OCI-LY1 (cell line): ENCODE measurements around the gene TNFRSF14.

Experiments
- H2AFZ ChIP-seq: fragments of 200-600 bp; sonication (generic), shearing (Covaris generic); 2 replicates; pipeline ENCODE4 v1.6.0; 2014; ENCODE audit warnings: antibody characterized with exemption, mild to moderate bottlenecking, low read length
- H3F3A ChIP-seq: fragments of 200-600 bp; sonication (generic), shearing (Covaris generic); 2 replicates; pipeline ENCODE4 v1.6.0; 2014; ENCODE audit warnings: mild to moderate bottlenecking, antibody characterized with exemption, low read length, moderate library complexity; ENCODE audit not compliant: insufficient read depth
- H3K27ac ChIP-seq: fragments of 200-600 bp; sonication (generic); 2 replicates; pipeline ENCODE4 v1.5.1; 2014; ENCODE audit warnings: low read length, mixed run types, mild to moderate bottlenecking, low read depth; ENCODE audit not compliant: poor library complexity, severe bottlenecking
- H3K27me3 ChIP-seq: fragments of 200-600 bp; sonication (generic); 2 replicates; pipeline ENCODE4 v1.6.0; 2014; ENCODE audit warnings: antibody characterized with exemption, mild to moderate bottlenecking, low read length, moderate library complexity; ENCODE audit not compliant: insufficient read depth
- H3K36me3 ChIP-seq: fragments of 200-600 bp; sonication (generic); 2 replicates; pipeline ENCODE4 v1.6.1; 2014; ENCODE audit warnings: mild to moderate bottlenecking, antibody characterized with exemption, low read length, moderate library complexity, mixed read lengths; ENCODE audit not compliant: insufficient read depth
- H3K4me1 ChIP-seq: fragments of 200-600 bp; sonication (generic); 2 replicates; pipeline ENCODE4 v1.5.1; 2014; ENCODE audit warnings: mild to moderate bottlenecking, low read length, moderate library complexity; ENCODE audit not compliant: insufficient read depth, severe bottlenecking
- H3K4me2 ChIP-seq: fragments of 200-600 bp; sonication (generic), shearing (Covaris generic); 2 replicates; pipeline ENCODE4 v1.6.1; 2014; ENCODE audit warnings: low read length
- H3K4me3 ChIP-seq: fragments of 200-600 bp; sonication (generic); 2 replicates; pipeline ENCODE4 v1.5.1; 2014; ENCODE audit warnings: low read length, low read depth, mild to moderate bottlenecking, mixed read lengths; ENCODE audit not compliant: poor library complexity, severe bottlenecking
- H3K79me2 ChIP-seq: fragments of 200-600 bp; shearing (Covaris generic); 2 replicates; pipeline ENCODE4 v1.6.1; 2016; ENCODE audit warnings: mixed run types, low read length, mixed read lengths; ENCODE audit not compliant: insufficient read depth
- H3K9ac ChIP-seq: fragments of 200-600 bp; sonication (generic), shearing (Covaris generic); 2 replicates; pipeline ENCODE4 v1.6.1; 2014; ENCODE audit warnings: mild to moderate bottlenecking, low read length, mixed read lengths
- H3K9me2 ChIP-seq: fragments of 200-600 bp; sonication (generic), shearing (Covaris generic); 2 replicates; pipeline ENCODE4 v1.6.1; 2014; ENCODE audit warnings: low read depth, mild to moderate bottlenecking, low read length, mixed read lengths
- H3K9me3 ChIP-seq: fragments of 200-600 bp; shearing (Covaris generic); 2 replicates; pipeline ENCODE4 v1.6.1; 2014; ENCODE audit warnings: low read length, mixed read lengths
- H4K20me1 ChIP-seq: fragments of 200-600 bp; sonication (generic), shearing (Covaris generic); 2 replicates; pipeline ENCODE4 v1.6.0; 2016; ENCODE audit warnings: mild to moderate bottlenecking, low read length; ENCODE audit not compliant: insufficient read depth
- EZH2 ChIP-seq: fragments of 200-600 bp; sonication (generic), shearing (Covaris generic); IDR thresholded peaks from 2 replicates; pipeline ENCODE4 v1.8.0; 2017; ENCODE audit warnings: borderline replicate concordance, mixed run types, mild to moderate bottlenecking, antibody characterized with exemption, low read length, moderate library complexity, mixed read lengths
- TF ChIP-seq, protein P1 (sequence below): fragments of 200-600 bp; sonication (generic), shearing (Covaris generic); IDR thresholded peaks from 2 replicates; pipeline ENCODE4 v1.5.1; 2017; ENCODE audit warnings: mild to moderate bottlenecking, antibody characterized with exemption, low read length, moderate library complexity, mixed read lengths

The TNFRSF14 gene

DNA sequence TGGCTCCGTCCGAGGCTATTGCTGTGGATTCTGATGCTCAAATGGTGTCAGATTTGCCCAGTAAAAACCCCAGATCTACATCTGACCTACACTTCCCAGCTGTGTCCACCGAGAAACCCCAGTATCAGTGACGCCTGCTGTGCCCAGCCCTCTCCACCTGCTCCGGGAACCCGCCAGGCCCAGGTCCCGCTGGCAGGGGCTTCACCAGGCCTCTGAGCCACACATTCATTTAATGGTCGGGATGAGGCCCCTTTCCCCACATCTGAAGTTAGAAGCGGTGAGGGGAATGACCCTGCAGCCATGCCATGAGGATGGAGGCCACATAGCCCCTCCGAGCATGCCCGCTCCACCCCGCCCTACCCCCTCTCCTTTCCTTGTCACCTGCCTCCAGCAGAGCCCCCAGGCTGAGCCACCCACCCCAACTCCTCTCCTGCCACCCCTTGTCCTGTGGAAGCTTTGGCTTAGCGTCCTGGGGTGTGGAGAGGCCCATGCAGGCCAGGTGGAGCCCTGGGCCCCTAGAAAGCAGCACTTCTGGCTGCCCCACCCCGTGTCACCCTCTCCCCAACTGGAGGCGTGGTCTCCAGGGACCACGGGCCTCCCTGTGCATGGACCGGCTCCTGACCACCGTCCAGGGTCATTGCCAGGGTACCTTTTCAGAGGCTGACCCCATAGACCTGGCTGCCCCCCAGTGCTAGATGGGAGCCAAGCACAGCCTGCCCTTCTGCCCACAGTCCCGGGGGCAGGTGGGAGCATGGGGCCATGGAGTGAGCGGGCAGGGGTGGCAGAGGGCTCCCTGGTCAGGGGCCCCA lies 8.0 kb downstream of the TNFRSF14 start:
- Histone ChIP-seq H3K9me3 (no peaks in the 10 kb centered on the region), H2AFZ (no peak overlapping the region), H3F3A (no peaks in the 10 kb centered on the region), H3K4me1 (no peaks in the 10 kb centered on the region), H3K9ac (no peak overlapping the region), H3K27ac (no peak overlapping the region), H3K36me3 (no peaks in the 10 kb centered on the region), H3K9me2 (no peaks in the 10 kb centered on the region), H3K79me2 (no peaks in the 10 kb centered on the region), H3K27me3 (no peaks in the 10 kb centered on the region; the same call in 1 of the 2 replicates), H3K4me3 (no peak overlapping the region), H3K4me2 (no peak overlapping the region), H4K20me1 (no peaks in the 10 kb centered on the region)
- TF ChIP-seq, protein P1, sequence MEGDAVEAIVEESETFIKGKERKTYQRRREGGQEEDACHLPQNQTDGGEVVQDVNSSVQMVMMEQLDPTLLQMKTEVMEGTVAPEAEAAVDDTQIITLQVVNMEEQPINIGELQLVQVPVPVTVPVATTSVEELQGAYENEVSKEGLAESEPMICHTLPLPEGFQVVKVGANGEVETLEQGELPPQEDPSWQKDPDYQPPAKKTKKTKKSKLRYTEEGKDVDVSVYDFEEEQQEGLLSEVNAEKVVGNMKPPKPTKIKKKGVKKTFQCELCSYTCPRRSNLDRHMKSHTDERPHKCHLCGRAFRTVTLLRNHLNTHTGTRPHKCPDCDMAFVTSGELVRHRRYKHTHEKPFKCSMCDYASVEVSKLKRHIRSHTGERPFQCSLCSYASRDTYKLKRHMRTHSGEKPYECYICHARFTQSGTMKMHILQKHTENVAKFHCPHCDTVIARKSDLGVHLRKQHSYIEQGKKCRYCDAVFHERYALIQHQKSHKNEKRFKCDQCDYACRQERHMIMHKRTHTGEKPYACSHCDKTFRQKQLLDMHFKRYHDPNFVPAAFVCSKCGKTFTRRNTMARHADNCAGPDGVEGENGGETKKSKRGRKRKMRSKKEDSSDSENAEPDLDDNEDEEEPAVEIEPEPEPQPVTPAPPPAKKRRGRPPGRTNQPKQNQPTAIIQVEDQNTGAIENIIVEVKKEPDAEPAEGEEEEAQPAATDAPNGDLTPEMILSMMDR: no peak
- no peak for TF ChIP-seq EZH2

DNA sequence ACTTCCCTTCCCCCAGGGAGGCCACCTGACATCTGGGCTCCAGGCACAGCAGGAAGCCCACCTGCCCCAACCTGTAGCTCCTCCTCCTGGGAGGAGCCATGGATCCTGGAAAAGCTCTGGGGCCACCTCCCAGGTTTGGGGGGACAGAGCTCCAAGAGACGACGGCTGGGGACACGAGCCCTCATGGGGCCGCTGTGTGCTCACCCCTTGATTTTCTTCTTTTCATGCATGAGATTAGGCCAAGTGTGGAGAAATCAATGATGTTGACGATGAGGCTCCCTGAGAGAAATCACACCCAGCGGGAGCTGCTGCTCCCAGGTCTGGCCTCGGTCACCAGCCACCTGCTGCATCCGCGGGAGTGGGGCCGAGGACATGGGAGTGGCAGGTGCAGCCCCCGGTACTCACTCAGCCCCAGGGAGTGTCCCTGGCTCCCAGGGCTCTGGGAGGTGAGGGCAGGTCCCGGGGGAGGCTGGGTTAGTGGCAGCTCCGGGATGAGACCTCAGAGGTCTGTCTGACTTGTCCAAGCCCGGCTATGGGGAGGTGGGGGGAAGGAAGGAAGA lies 8.7 kb downstream of the TNFRSF14 start:
- Histone ChIP-seq H3K27me3 (no peaks in the 10 kb centered on the region; the same call in 1 of the 2 replicates), H3K9ac (no peak overlapping the region), H3K79me2 (no peaks in the 10 kb centered on the region), H3K4me2 (no peak overlapping the region), H4K20me1 (no peaks in the 10 kb centered on the region), H3F3A (no peaks in the 10 kb centered on the region), H3K9me2 (no peaks in the 10 kb centered on the region), H3K36me3 (no peaks in the 10 kb centered on the region), H3K4me3 (no peak overlapping the region), H3K27ac (no peak overlapping the region), H2AFZ (no peak overlapping the region), H3K4me1 (no peaks in the 10 kb centered on the region), H3K9me3 (no peaks in the 10 kb centered on the region)
- TF ChIP-seq, protein P1: no peak
- no peak for TF ChIP-seq EZH2

DNA sequence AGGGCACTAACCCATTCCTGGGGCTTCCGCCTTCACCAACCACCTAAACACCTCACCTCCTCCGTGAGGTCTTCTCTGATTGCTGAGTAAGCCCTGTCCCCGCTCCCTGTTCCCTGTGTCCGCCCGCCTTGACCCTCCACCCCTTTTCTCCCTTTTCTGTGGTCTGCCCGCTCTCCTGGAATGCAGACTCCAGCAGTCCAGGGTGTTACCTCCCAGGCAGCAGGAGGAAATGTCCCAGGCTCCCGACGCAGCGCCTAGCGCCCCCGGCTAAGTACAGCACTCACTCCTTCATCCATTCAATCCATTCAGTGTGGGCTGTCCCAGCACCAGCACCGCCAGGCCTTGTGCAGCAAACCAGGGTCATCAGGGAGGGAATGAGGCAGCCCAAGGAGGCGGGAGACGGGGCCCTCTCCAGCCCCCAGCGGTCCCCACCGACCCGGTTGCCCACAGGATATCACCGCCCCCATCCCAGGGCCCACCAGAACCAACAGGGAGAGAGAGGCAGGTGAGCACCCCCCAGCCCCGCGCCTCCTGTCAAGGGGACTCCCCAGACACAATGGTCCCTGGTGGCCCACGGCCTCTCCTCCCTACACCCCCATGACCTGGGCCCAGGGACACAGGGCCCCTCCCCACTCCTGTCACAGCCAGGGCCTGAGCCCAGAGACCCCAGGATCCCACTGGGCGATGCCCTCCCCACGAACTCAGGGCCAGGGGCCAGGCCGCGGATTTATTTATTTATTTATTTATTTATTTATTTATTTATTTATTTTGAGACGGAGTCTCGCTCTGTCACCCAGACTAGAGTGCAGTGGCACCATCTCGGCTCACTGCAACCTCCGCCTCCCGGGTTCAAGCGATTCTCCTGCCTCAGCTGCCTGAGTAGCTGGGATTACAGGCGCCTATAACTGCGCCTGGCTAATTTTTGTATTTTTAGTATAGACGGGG lies 10.2 kb downstream of the TNFRSF14 start:
- TF ChIP-seq, protein P1: no peak
- no peak for TF ChIP-seq EZH2
- Histone ChIP-seq H3K4me3 (no peak overlapping the region), H3K9me2 (no peaks in the 10 kb centered on the region), H3K4me1 (no peaks in the 10 kb centered on the region), H3K27ac (no peak overlapping the region), H3K9ac (no peak overlapping the region), H4K20me1 (no peaks in the 10 kb centered on the region), H3K79me2 (no peaks in the 10 kb centered on the region), H2AFZ (no peak overlapping the region), H3F3A (no peaks in the 10 kb centered on the region), H3K27me3 (no peaks in the 10 kb centered on the region; the same call in 1 of the 2 replicates), H3K9me3 (no peaks in the 10 kb centered on the region), H3K4me2 (no peak overlapping the region), H3K36me3 (no peaks in the 10 kb centered on the region)
